PC-9 (cell line): ENCODE data around the gene GRIN2A. TPM values are rescaled to one million over a fixed set of nuclear protein-coding genes. Genes with fewer than 3 reads are reported as not detected.

Experiments
- BruUV-seq: library from RNA; stranded (reverse); fragments of 400-500 nt; replicated peaks from 2 replicates; lab custom pipeline; 2021; lab: Mats Ljungman, UMichigan
- CTCF ChIA-PET: fragments of 300-600 bp; sonication (Branson Sonifier 250); formaldehyde crosslinking; loops from one replicate; lab custom pipeline; 2022; ENCODE audit warnings: antibody characterized with exemption; lab: Charles Lee
- POLR2A ChIA-PET: fragments of 300-600 bp; sonication (Branson Sonifier 250); formaldehyde crosslinking; loops from one replicate; lab custom pipeline; 2022; ENCODE audit warnings: antibody characterized with exemption; ENCODE audit not compliant: unreplicated experiment; lab: Charles Lee
- DNase-seq, 2 experiments: peaks; one replicate each; pipeline versions ENCODE4 v3.0.0 to v3.0.0-alpha.2; 2015 to 2022; ENCODE audit warnings: mixed read lengths in 1 of 2
- H2AFZ ChIP-seq: fragments of 200-600 bp; sonication (generic); 2 replicates; pipeline ENCODE4 v1.8.1; 2017; ENCODE audit warnings: antibody characterized with exemption
- H3F3A ChIP-seq: fragments of 200-600 bp; sonication (generic); 2 replicates; pipeline ENCODE4 v1.8.1; 2017; ENCODE audit warnings: antibody characterized with exemption, mild to moderate bottlenecking, low read depth; ENCODE audit not compliant: insufficient read depth
- H3K27ac ChIP-seq: fragments of 200-600 bp; sonication (generic); 2 replicates; pipeline ENCODE4 v1.6.1; 2016; ENCODE audit warnings: mixed run types
- H3K27me3 ChIP-seq: fragments of 200-600 bp; sonication (generic); 2 replicates; pipeline ENCODE4 v1.6.1; 2016; ENCODE audit warnings: low read depth, mixed run types; ENCODE audit not compliant: insufficient read depth
- H3K36me3 ChIP-seq: fragments of 200-600 bp; sonication (generic); 2 replicates; pipeline ENCODE4 v1.6.1; 2016; ENCODE audit warnings: low read depth, mixed run types
- H3K4me1 ChIP-seq: fragments of 200-600 bp; sonication (generic); replicated peaks from 2 replicates; pipeline ENCODE4 v1.6.1; 2016; ENCODE audit warnings: mixed run types; ENCODE audit not compliant: insufficient read depth
- H3K4me2 ChIP-seq: fragments of 200-600 bp; sonication (generic); 2 replicates; pipeline ENCODE4 v1.6.1; 2017; ENCODE audit warnings: mixed run types
- H3K4me3 ChIP-seq: fragments of 200-600 bp; sonication (generic); 2 replicates; pipeline ENCODE4 v1.6.1; 2016; ENCODE audit warnings: mixed run types
- H3K79me2 ChIP-seq: fragments of 200-600 bp; sonication (generic); 2 replicates; pipeline ENCODE4 v1.6.1; 2017; ENCODE audit warnings: low read depth, mixed run types
- H3K9me2 ChIP-seq: fragments of 200-600 bp; sonication (generic); 2 replicates; pipeline ENCODE4 v1.8.1; 2017; ENCODE audit warnings: mild to moderate bottlenecking; ENCODE audit not compliant: insufficient read depth
- H3K9me3 ChIP-seq: fragments of 200-600 bp; sonication (generic); 2 replicates; pipeline ENCODE4 v1.8.1; 2016; ENCODE audit warnings: low read depth; ENCODE audit not compliant: insufficient read depth
- H4K20me1 ChIP-seq: fragments of 200-600 bp; sonication (generic); 2 replicates; pipeline ENCODE4 v1.8.1; 2017; ENCODE audit not compliant: insufficient read depth
- EZH2 ChIP-seq: fragments of 200-600 bp; sonication (generic); IDR thresholded peaks from 2 replicates; pipeline ENCODE4 v1.8.0; 2017; ENCODE audit warnings: antibody characterized with exemption, low read depth
- intact Hi-C: fragments of 100-400 bp; cut with micrococcal nuclease; formaldehyde crosslinking; loops from one replicate; pipeline ENCODE4 v1.10.0; 2022; ENCODE audit not compliant: unreplicated experiment
- total RNA-seq: library from RNA; stranded (reverse); gene quantifications from 2 replicates; pipeline ENCODE4 v1.2.3, GENCODE V29; 2021
- TF ChIP-seq, protein P1 (sequence below): fragments of 200-600 bp; sonication (generic); conservative IDR thresholded peaks from 2 replicates; pipeline ENCODE4 v1.6.1; 2017; ENCODE audit warnings: mixed run types, antibody characterized with exemption, mild to moderate bottlenecking, moderate library complexity

GRIN2A gene
- total RNA-seq, 1 experiment from 2014 or later, result not detected

DNA sequence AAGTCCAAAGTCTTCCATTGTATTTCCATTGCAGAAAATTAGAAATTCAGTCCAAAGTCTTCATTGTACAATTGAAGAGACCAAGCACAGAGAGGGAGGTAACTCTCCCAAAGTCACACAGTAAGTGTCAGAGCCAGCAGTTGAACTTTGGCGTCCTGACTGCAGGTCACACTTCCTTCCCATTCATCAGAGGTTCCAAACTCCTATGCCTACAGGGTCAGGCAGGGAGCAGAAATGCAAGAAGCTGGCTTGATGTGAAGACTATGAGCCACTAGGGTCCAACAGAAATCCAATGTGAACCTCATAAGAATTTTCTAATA, 44.7 kb upstream of the GRIN2A start:
- intact Hi-C loops, result no loop called here
- TF ChIP-seq EZH2, result no peak
- TF ChIP-seq, protein P1, sequence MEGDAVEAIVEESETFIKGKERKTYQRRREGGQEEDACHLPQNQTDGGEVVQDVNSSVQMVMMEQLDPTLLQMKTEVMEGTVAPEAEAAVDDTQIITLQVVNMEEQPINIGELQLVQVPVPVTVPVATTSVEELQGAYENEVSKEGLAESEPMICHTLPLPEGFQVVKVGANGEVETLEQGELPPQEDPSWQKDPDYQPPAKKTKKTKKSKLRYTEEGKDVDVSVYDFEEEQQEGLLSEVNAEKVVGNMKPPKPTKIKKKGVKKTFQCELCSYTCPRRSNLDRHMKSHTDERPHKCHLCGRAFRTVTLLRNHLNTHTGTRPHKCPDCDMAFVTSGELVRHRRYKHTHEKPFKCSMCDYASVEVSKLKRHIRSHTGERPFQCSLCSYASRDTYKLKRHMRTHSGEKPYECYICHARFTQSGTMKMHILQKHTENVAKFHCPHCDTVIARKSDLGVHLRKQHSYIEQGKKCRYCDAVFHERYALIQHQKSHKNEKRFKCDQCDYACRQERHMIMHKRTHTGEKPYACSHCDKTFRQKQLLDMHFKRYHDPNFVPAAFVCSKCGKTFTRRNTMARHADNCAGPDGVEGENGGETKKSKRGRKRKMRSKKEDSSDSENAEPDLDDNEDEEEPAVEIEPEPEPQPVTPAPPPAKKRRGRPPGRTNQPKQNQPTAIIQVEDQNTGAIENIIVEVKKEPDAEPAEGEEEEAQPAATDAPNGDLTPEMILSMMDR, result no peak
- Histone ChIP-seq H3K9me3 (no peaks in the 10 kb centered on the region), H3K9me2 (no peaks in the 10 kb centered on the region), H3K79me2 (no peaks in the 10 kb centered on the region), H4K20me1 (no peaks in the 10 kb centered on the region), H3K27me3 (peaks cover 39% of the 10 kb centered on the region), H3K4me2 (no peak overlapping the region), H2AFZ (no peak overlapping the region), H3F3A (no peaks in the 10 kb centered on the region), H3K4me3 (no peak overlapping the region), H3K27ac (no peak overlapping the region), H3K4me1 (no peaks in the 10 kb centered on the region), H3K36me3 (no peaks in the 10 kb centered on the region)
- POLR2A ChIA-PET, result no interaction called here
- CTCF ChIA-PET, result no interaction called here
- no TSS peak for BruUV-seq
- DNase-seq, result no peak

DNA sequence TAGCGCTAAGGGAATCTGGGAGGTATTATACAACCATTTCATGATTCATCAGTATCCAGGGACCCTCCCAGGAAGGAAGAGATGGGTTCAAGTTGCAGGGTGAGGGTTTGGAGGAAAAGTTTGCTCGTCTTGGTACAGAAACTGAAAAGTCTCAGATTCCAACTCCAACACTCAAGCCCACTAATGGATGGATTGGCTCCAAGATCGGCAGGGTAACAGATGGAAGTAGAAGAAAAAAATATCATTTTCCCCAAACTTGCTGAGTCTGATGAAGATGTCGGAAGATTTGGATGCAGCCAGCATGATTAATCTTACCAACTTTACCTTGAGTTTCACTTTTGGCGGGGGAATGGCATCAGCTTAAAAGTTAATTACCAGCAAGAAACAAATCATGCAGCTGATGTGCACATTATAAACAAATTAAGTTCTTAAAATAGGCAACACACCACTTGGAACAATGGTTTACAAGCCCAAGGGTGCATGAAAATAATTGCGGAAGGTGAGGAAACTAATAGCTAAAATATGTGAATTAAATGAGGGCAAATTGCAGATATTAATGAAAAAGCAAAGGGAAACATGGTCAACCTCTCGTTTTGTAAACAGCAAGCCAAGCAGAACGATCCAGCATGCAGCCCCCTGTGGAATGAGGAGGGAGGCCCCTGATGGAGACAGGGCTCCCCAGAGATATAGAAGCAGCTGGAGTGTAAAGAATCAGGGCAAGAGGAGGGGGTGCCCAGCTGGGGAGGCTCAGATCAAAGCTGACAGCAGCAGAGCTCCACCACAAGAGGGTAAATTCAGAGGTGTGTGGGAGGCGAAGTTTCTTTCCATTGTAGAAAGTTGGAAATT, 44.1 kb upstream of the GRIN2A start:
- Histone ChIP-seq H3K79me2 (no peaks in the 10 kb centered on the region), H3K9me3 (no peaks in the 10 kb centered on the region), H3K27ac (no peak overlapping the region), H3K9me2 (no peaks in the 10 kb centered on the region), H3F3A (no peaks in the 10 kb centered on the region), H3K4me2 (no peak overlapping the region), H3K36me3 (no peaks in the 10 kb centered on the region), H4K20me1 (no peaks in the 10 kb centered on the region), H3K27me3 (peaks cover 43% of the 10 kb centered on the region), H2AFZ (no peak overlapping the region), H3K4me1 (no peaks in the 10 kb centered on the region), H3K4me3 (no peak overlapping the region)
- DNase-seq, result no peak
- ChIA-PET CTCF (no interaction called here), POLR2A (no interaction called here)
- TF ChIP-seq, protein P1, result no peak
- no peak for TF ChIP-seq EZH2
- intact Hi-C loops, result no loop called here
- no TSS peak for BruUV-seq

DNA sequence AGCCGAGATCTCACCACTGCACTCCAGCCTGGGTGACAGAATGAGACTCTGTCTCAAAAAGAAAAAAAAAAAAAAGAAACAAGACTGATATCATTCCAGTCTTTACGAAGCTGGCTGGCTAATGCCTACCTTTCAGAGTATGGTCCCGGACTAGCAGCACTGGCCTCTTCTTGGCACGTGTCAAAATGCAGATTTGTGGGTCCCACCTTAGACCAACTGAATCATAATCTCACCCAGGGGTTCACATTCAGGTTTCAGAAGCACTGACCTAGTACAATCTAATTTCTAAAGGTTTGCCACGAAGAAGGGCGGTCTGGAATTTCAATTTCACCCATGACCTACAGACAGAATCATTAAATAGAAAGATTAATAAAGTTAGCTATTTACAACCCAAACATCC, 43.4 kb upstream of the GRIN2A start:
- no peaks in the 10 kb centered on the region for H3K9me2 ChIP-seq
- DNase-seq, result no peak
- no peak overlapping the region for H3K4me2 ChIP-seq
- H3K36me3 ChIP-seq, result no peaks in the 10 kb centered on the region
- H3K9me3 ChIP-seq, result no peaks in the 10 kb centered on the region
- no peaks in the 10 kb centered on the region for H4K20me1 ChIP-seq
- TF ChIP-seq, protein P1, result no peak
- no peak for TF ChIP-seq EZH2
- no peaks in the 10 kb centered on the region for H3F3A ChIP-seq
- peaks cover 47% of the 10 kb centered on the region for H3K27me3 ChIP-seq
- H2AFZ ChIP-seq, result no peak overlapping the region
- intact Hi-C loops, result no loop called here
- ChIA-PET POLR2A (no interaction called here), CTCF (interaction anchor here (0.7 kb wide), 1 partner anchor 172 kb away, joined by 12 read pairs; no protein-coding TSS in a partner anchor)
- H3K27ac ChIP-seq, result no peak overlapping the region
- no peaks in the 10 kb centered on the region for H3K79me2 ChIP-seq
- H3K4me3 ChIP-seq, result no peak overlapping the region
- no TSS peak for BruUV-seq
- H3K4me1 ChIP-seq, result no peaks in the 10 kb centered on the region
